Astrocyte of the cerebellum (primary cell): ENCODE results near the gene SPAG7.

Experiments
- DNase-seq: peaks from one replicate; pipeline ENCODE4 v3.0.0-alpha.2; 2011; ENCODE audit warnings: low read depth
- H3K4me3 ChIP-seq: 2 replicates; pipeline ENCODE4 v1.5.1; 2011; ENCODE audit warnings: mild to moderate bottlenecking, low read depth, low read length, moderate library complexity
- CTCF ChIP-seq: IDR thresholded peaks from 2 replicates; pipeline ENCODE4 v1.5.1; 2012; ENCODE audit warnings: low read length, low read depth, moderate library complexity, mild to moderate bottlenecking; ENCODE audit errors: missing control alignments
- in situ Hi-C: cut with HindIII; loops from 2 replicates; pipeline ENCODE4 v1.10.0; 2017; ENCODE audit warnings: low sequenced_read_pairs

SPAG7 gene

GRCh38 chr17:4969551-4970173, 2.0 kb upstream of the SPAG7 start:
- DNase-seq = no peak
- no peak for TF ChIP-seq CTCF
- in situ Hi-C loops = no loop called here
- H3K4me3 ChIP-seq = peak overlapping the region; percentile 76

GRCh38 chr17:4969047-4969550, 1.5 kb upstream of the SPAG7 start:
- in situ Hi-C loops = no loop called here
- no peak for TF ChIP-seq CTCF
- DNase-seq = peak; percentile 83
- peak overlapping the region; percentile 76 for H3K4me3 ChIP-seq

- in situ Hi-C loops = no loop called here
- no peak for TF ChIP-seq CTCF
- H3K4me3 ChIP-seq = peak overlapping the region; percentile 76
- DNase-seq = no peak
Measured at GRCh38 chr17:4968486-4969046, 949 bp upstream of the SPAG7 start.

DNA sequence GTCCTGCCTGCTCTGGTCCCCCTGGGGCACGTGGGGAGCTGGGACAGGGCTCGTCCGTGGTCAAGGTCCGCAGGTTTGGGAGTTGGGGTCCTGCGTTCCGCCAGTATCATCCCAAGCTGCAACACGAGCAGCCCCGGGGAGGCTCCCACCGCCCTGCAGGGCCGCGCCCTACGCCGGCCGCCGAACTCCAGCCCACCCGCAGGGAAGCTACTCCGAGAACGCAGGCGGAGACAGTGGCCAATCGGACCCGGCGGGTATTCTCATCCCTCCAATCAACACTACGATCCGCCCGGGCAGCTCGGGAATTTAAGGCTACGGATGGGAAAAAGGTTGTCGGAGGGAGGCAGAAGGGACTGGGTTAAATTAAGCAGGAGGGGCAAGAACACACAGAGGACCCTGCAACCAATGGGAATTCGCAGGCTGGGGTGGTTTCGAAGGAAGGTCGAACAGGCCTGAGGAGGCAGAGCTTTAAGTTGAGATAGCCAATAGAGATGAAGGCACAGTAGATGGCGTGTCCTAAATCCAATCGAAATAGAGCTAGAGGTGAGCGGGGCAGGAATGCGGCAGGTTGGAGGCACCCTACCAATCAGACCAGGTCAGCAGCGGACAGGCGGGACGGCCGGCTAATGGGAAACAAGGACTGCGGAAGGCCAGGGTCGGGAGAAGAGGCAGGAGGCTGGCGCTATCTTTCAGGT, 626 bp downstream of the SPAG7 start:
- DNase-seq = peak; percentile 99
- in situ Hi-C loops = no loop called here
- no peak for TF ChIP-seq CTCF
- peak overlapping the region; percentile 76 for H3K4me3 ChIP-seq

GRCh38 chr17:4965311-4965986, 2.2 kb downstream of the SPAG7 start:
- in situ Hi-C loops = no loop called here
- H3K4me3 ChIP-seq = no peak overlapping the region
- no peak for TF ChIP-seq CTCF
- DNase-seq = no peak

GRCh38 chr17:4960279-4960922, 7.2 kb downstream of the SPAG7 start:
- no peak for DNase-seq
- no peak overlapping the region for H3K4me3 ChIP-seq
- in situ Hi-C loops = no loop called here
- TF ChIP-seq CTCF = no peak
